Stimulated activated CD4-positive, alpha-beta T cell treated with anti-CD3 and anti-CD28 coated beads, Interleukin-12 subunit alpha, Interleukin-12 subunit beta, amount 100 ng/mL, for 4 hours (primary cell): ENCODE data around the gene SH3RF3.

Experiments
- DNase-seq: peaks from one replicate; pipeline ENCODE4 v3.0.0-alpha.2; 2020

SH3RF3 gene

GRCh38 chr2:109367683-109368082, 238.7 kb downstream of the SH3RF3 start:
- no peak for DNase-seq

DNA sequence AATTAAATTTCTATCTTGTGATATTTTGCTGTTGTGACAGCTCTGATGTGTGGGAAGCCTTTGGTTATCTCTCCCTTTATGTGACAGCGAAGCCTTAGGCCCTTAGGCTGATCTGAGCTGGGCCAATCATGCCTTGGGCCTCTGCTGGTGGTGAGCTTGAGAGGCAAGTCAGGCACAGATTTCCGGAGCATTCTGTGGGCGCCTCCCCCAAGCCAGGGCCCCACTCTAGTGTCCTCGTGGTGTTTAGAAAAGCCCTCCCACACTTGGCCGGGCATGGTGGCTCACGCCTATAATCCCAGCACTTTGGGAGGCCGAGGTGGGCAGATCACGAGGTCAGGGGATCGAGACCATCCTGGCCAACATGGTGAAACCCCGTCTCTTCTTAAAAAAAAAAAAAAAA, 239.8 kb downstream of the SH3RF3 start:
- no peak for DNase-seq

DNA sequence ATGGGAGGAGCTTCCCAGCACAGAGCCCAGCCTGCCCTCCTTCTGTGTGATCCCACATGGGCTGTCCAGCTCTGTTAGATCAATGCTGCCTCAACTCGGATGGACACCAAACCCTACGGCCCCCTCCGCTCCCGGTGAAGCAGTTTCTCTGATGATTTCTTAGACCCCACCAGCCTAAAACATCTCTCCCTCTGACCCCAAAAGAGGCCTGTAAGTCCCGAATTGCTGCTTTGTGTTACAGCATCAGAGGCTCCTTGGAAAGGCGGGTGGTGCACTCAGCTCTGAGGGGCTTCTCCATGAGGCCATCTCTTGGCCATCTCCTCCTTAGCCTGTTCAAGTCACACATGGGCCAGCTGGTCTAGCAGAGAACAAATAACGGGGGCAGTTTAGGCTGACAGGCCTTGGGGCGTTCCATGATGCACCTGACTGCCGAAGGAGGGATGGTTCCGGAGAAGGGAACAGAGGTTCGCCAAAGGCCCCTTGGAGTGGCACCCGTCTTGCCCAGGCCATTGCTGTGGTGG, 240.7 kb downstream of the SH3RF3 start:
- DNase-seq: no peak

- no peak for DNase-seq
Observed at GRCh38 chr2:109370399-109371035, 241.5 kb downstream of the SH3RF3 start.

DNA sequence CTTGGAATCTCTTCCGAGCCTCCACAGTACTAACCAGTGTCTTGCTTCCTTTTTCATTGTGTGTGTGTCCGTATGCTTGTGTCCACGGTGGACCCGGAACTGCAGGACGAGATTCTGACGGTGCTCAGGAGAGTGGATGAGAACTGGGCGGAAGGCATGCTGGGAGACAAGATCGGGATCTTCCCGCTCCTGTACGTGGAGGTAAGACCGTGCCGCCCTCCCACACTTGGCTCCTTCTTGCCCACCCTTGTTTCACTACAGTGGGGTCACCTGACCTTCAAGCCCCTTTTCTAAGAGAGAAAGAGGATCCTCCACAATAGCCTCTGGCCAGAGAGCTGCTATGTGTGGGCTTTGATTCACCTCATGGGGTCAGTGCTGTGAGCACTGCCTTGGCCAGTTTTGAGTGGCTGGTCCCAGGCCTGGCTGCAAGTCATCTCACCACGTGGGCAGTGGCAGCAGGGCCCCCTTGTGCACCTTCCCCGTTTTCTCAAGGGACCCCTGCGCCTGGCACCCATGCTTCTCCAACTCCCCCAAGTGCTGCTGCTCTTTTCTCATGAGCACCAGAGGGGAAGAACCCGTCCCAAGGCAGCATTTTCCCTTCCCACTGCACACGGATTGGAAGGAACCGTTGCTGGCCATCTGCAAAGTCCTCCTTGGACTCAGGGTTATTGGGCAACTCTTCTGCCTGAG, 242.6 kb downstream of the SH3RF3 start:
- DNase-seq: no peak

- no peak for DNase-seq
Observed at GRCh38 chr2:109372171-109372568, 243.2 kb downstream of the SH3RF3 start.

DNA sequence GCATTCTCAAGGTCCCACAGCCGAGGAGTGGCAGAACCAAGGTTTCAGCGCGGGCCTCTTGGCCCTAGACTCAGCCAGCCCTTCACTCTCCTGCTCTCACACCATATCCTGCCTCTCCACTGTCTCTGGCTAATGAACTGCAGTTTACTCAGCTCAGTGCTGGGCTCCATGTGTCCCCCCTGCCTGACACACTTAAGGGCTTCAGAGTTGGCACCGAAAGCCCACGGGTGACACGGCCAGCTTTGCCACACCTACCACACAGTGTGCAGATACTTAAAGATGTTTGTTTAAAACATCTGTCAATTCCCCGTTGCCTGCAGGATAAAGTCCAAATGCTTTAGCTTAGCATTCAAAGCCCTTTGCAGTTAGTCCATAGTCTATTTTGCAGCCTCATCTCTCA, 243.6 kb downstream of the SH3RF3 start:
- no peak for DNase-seq

GRCh38 chr2:109373791-109374547, 245.0 kb downstream of the SH3RF3 start:
- DNase-seq: no peak

GRCh38 chr2:109374548-109375130, 245.6 kb downstream of the SH3RF3 start:
- DNase-seq: no peak

GRCh38 chr2:109375131-109375561, 246.1 kb downstream of the SH3RF3 start:
- DNase-seq: no peak

DNA sequence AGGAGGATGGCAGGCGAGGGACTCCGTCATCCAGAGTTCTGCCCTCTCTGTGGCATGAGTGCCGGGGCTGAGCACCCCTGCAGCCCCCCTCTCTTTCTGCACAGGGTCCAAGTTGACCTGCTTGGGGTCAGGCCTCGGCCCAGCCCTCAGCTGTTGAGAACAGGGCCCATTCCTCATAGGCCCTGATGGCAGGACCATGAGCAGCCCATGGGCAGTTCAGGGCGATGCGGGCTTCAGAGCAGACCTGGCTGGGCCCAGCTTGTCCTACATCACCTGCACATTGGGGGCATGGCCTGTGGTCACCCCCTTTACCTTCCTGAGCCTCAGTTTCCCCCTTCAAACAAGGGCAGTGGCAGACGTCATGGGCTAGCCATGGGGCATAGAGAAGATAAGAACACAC, 246.7 kb downstream of the SH3RF3 start:
- DNase-seq: no peak

DNA sequence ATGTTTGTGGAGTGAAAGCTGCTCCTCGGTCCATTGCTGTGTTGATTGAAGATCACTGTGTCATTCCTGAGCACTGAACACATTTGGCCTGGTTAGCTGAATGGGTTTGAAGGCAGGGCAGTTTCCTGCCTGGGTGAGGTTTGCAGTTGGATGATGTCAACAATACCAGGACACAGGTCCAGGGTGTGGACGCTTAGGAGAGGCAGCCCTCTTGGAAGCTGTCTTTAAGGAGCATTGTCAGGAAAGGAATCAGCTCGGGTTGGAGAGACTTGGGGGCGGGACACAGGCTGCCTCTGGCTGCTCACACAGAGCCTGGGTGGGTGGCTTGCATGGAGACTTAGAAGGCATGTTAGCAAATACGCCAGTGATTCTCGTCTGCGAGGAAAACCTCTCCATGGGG, 247.1 kb downstream of the SH3RF3 start:
- no peak for DNase-seq

DNA sequence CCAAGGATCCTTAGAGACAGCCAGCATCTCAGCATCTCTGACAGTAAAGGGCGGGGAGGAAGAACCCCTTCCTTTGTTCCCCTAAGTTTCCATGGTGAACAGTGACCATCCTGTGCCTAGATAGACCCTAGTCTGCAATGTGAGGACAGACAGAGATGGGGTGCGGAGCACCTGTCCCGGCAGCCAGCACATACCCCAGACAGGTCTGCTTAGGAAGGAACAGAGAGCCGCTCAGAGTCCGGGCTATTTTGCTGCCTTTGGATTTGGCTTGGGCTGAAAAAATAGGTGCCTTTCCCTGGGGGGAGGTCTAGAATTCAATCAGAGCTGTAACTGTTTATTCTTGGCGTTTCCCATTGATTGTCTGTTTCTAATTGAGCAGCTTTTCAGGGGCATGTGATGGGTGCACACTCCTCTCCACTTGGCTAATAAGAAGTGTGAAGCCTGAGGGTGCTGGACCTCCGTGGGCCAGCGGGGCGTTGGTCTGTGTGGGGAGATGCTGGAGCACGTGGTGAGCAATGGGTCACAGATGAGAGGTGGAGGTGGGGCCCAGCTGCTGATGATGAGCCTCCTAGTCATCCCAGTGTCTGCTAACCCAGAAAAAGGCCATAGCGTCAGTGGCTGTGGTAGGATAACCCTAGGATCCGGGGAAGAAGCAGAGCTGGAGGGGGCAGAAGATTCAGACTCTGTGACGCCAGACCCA, 247.9 kb downstream of the SH3RF3 start:
- DNase-seq: no peak

GRCh38 chr2:109377976-109378375, 249.0 kb downstream of the SH3RF3 start:
- no peak for DNase-seq

GRCh38 chr2:109378682-109379081, 249.7 kb downstream of the SH3RF3 start:
- no peak for DNase-seq

DNA sequence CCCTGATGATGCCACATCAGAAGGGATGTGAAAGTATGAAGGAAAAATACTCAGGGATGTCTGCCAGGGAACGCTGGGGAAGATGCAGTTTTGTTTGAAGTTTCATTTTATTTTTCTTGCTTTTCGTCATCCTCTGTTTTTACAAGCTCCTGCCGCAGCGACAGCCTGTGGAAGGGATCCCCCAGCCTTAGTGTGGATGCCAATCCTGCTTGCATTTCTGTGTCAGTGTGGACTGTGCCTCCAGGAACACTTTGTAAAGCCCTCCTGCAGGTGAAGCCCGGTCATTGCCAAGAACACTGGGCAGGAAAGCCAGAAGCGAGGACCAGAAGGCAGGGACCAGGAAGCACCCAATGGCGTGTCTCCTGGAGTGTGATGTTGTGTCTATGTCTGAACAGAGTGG, 250.5 kb downstream of the SH3RF3 start:
- DNase-seq: no peak

DNA sequence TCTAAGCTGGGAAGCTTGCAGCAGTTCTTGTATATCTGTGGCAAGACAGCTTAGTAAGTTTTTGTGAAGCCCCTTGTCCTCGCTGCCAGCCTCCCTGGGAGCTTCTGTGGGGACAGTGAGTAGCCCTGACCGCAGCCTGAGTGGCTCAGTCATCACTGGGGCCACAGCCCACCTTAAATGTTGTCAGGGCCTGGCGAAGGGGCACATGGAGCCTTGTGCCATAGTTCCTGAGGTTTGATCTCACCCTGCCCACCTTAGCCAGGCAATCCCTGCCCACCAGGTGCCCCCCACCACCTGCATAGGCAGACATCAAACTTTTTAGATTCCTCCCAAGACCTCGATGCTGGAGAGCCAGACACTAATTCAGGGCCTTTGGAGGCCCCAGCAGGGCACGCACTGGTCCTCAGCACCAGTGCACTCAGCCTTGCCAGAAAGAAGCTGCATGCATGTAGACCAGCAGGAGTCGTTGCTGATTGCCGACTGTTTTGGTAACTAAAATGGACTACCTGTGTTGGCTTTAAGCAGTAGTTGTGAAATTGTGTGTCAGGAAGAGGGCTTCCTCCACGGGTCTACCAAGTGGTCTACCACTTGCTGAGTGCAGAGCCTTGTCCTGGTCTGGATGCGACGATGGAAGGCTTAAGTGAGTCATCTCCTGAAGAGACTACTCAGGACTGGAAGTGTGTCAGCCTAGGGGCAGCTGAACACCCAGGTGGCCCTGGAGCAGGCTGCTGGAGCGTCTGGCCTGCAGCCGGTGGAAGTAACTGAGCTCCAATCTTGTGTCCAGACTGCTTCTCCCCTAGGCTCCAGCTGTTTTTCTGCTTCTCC, 251.7 kb downstream of the SH3RF3 start:
- no peak for DNase-seq

DNA sequence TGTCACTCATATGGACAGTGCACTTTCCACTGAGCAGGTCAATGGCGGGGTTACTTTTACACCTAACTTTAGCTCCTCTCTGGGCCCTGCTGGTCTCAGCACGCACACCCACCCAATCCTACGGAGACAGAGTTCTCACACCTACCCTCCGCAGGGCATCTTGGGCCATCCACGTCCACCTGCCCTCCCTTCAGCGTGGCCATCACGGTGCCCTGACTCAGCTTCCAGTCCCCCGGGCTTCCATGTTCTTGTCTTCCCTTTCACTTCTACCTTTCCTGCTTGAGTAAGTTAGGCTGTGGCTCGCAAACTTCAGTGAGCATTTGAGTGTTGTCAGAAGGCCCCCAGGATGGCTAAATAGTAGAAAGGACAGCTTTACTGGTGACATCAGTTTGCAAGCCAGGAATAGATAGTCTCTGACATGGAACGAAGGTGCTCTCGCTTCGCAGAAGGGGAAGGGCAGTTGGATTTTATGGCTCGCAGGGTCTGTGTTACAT, 252.4 kb downstream of the SH3RF3 start:
- no peak for DNase-seq

DNA sequence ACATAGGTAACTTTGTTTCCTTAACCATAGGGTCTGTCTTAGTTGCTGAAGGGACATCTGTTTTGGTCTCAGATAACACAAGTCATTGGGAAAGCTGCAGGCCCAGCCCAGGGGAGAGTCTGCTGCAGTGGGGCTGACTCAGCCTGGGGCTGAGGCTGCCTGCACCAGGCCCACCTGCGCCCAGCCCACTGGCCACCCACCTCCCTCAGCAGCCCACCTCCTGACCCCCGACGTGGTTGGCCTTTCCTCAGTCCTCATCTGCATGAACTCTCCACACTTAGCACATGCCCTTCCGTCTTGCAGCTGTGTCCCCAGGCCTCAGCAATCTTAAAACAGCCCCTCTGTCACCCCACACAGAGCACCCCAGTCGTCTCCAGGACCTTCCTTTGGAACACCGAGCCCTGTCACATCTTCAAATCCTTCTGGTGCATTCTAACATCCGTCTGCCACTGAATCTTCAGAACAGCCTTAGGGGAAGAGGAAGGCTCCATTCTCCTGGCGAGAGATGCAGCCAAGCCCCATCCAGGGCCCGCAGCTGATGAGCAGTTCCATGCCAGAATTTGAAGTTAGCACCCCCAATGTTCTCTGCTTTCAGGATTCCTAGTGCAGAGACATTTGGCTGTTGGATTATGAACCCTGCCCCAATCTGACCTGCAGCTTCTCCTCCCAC, 253.4 kb downstream of the SH3RF3 start:
- no peak for DNase-seq

DNA sequence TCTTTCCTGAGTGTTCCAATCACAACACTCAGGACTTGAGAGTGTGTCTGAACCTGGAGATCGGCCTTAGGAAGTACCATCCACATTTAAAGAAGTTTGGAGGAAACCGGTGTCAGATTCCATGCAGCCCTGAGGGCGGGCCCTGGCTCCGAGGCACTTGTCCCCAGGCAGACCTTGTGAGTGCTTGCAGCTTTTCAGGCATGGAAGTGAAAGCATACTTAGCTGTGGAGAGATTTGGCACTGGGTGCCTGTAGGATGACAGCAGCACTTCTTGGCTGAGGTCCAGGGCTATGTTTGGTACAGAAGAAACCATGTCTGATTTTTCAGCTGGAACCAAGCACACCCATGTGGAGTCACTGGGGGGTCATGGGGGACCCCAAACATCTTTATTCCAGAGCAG, 253.9 kb downstream of the SH3RF3 start:
- no peak for DNase-seq
